IMR-90 (cell line): ENCODE results near the gene SMU1. TPM values are rescaled to one million over a fixed set of nuclear protein-coding genes. Genes with fewer than 3 reads are reported as not detected.

Experiments used
- ATAC-seq: fragments of 200-7000 bp; cut with Tn5 transposase; 2 replicates; pipeline ENCODE4 v1.9.1; 2020; ENCODE audit warnings: low read depth, mild to moderate bottlenecking, moderate library complexity
- BruUV-seq: library from RNA; stranded (reverse); fragments of 400-500 nt; replicated peaks from 2 replicates; lab custom pipeline; 2021; lab: Mats Ljungman, UMichigan
- CTCF ChIA-PET: fragments of 300-600 bp; formaldehyde crosslinking; extraction: SDS; loops from one replicate; lab custom pipeline; 2021; ENCODE audit warnings: antibody characterized with exemption; lab: Yijun Ruan, JAX
- POLR2A ChIA-PET: fragments of 300-600 bp; sonication (Branson Sonifier 250); formaldehyde crosslinking; loops from one replicate; lab custom pipeline; 2022; ENCODE audit warnings: antibody characterized with exemption; ENCODE audit not compliant: unreplicated experiment; lab: Charles Lee
- DNase-seq: peaks from one replicate; pipeline ENCODE4 v3.0.0; 2013
- H2AFZ ChIP-seq: replicated peaks from 2 replicates; pipeline ENCODE3; 2013; ENCODE audit warnings: low read length, mild to moderate bottlenecking; ENCODE audit not compliant: poor library complexity
- H2AK5ac ChIP-seq: 2 replicates; pipeline ENCODE4 v1.6.1; 2013; ENCODE audit warnings: low read depth, low read length, inconsistent platforms
- H2AK9ac ChIP-seq: replicated peaks from 2 replicates; pipeline ENCODE3; 2013; ENCODE audit warnings: mild to moderate bottlenecking, low read depth, low read length, moderate library complexity; ENCODE audit not compliant: poor library complexity
- H2BK120ac ChIP-seq: 2 replicates; pipeline ENCODE4 v1.6.1; 2013; ENCODE audit warnings: low read depth, low read length, inconsistent platforms
- H2BK15ac ChIP-seq: 3 replicates; pipeline ENCODE4 v1.6.1; 2013; ENCODE audit warnings: low read depth, low read length, inconsistent platforms
- H2BK20ac ChIP-seq: 2 replicates; pipeline ENCODE4 v1.6.1; 2013; ENCODE audit warnings: low read depth, mild to moderate bottlenecking, inconsistent platforms, low read length, moderate library complexity
- H2BK5ac ChIP-seq: 2 replicates; pipeline ENCODE4 v1.6.1; 2013; ENCODE audit warnings: mild to moderate bottlenecking, low read depth, low read length, inconsistent platforms; ENCODE audit not compliant: poor library complexity, severe bottlenecking
- H3K14ac ChIP-seq: replicated peaks from 2 replicates; pipeline ENCODE4 v1.6.1; 2013; ENCODE audit warnings: low read depth, low read length, inconsistent platforms
- H3K18ac ChIP-seq: 2 replicates; pipeline ENCODE4 v1.6.1; 2013; ENCODE audit warnings: low read depth, low read length, control low read depth
- H3K23ac ChIP-seq: 2 replicates; pipeline ENCODE4 v1.6.1; 2013; ENCODE audit warnings: low read depth, low read length, inconsistent platforms
- H3K27ac ChIP-seq: 2 replicates; pipeline ENCODE4 v1.5.1; 2013; ENCODE audit warnings: mild to moderate bottlenecking, control low read depth, low read length; ENCODE audit not compliant: insufficient read depth
- H3K27me3 ChIP-seq: 2 replicates; pipeline ENCODE4 v1.6.1; 2013; ENCODE audit warnings: low read length; ENCODE audit not compliant: control insufficient read depth, insufficient read depth
- H3K36me3 ChIP-seq: 2 replicates; pipeline ENCODE4 v1.6.1; 2013; ENCODE audit warnings: low read length, mixed read lengths; ENCODE audit not compliant: control insufficient read depth, insufficient read depth
- H3K4ac ChIP-seq: 2 replicates; pipeline ENCODE4 v1.6.1; 2013; ENCODE audit warnings: low read depth, low read length, inconsistent platforms
- H3K4me1 ChIP-seq: 2 replicates; pipeline ENCODE4 v1.6.1; 2013; ENCODE audit warnings: low read length, mixed read lengths; ENCODE audit not compliant: control insufficient read depth, insufficient read depth
- H3K4me2 ChIP-seq: 2 replicates; pipeline ENCODE4 v1.6.1; 2013; ENCODE audit warnings: low read depth, mild to moderate bottlenecking, control low read depth, low read length, moderate library complexity
- H3K4me3 ChIP-seq: 2 replicates; pipeline ENCODE4 v1.5.1; 2013; ENCODE audit warnings: low read depth, mild to moderate bottlenecking, control low read depth, low read length, moderate library complexity; ENCODE audit not compliant: insufficient read depth
- H3K56ac ChIP-seq: 2 replicates; pipeline ENCODE4 v1.6.1; 2013; ENCODE audit warnings: low read length, inconsistent platforms; ENCODE audit not compliant: insufficient read depth; ENCODE audit errors: extremely low read depth
- H3K79me1 ChIP-seq, 2 experiments: 2 replicates each; pipeline ENCODE4 v1.6.1; 2013; ENCODE audit warnings: low read length in 2 of 2, inconsistent platforms in 1 of 2, low read depth in 1 of 2
- H3K9ac ChIP-seq: 2 replicates; pipeline ENCODE4 v1.6.1; 2013; ENCODE audit warnings: low read depth, low read length, control low read depth
- H3K9me1 ChIP-seq: 2 replicates; pipeline ENCODE4 v1.6.1; 2013; ENCODE audit warnings: low read length, inconsistent platforms; ENCODE audit not compliant: insufficient read depth
- H3K9me3 ChIP-seq: 2 replicates; pipeline ENCODE4 v1.6.1; 2013; ENCODE audit warnings: low read length; ENCODE audit not compliant: control insufficient read depth, insufficient read depth
- H4K20me1 ChIP-seq: 2 replicates; pipeline ENCODE4 v1.6.1; 2013; ENCODE audit warnings: low read length, inconsistent platforms; ENCODE audit not compliant: insufficient read depth
- H4K5ac ChIP-seq: 2 replicates; pipeline ENCODE4 v1.6.1; 2013; ENCODE audit warnings: mild to moderate bottlenecking, low read depth, low read length, control low read depth
- H4K8ac ChIP-seq, 2 experiments: 2 replicates each; pipeline ENCODE4 v1.6.1; 2013; ENCODE audit warnings: low read depth in 2 of 2, low read length in 2 of 2, control low read depth in 1 of 2, inconsistent platforms in 1 of 2
- H4K91ac ChIP-seq: 2 replicates; pipeline ENCODE4 v1.6.1; 2013; ENCODE audit warnings: low read depth, low read length, inconsistent platforms; ENCODE audit not compliant: insufficient read depth
- CHD1 ChIP-seq: IDR thresholded peaks from 2 replicates; pipeline ENCODE4 v1.6.1; 2012; ENCODE audit warnings: low read depth, low read length, improper control_type of control experiment
- WGBS, 2 experiments: methylation state at CpG; one replicate each; pipeline versions ENCODE4 v1.1.5 to v1.1.7; 2013; ENCODE audit warnings: missing lambda C conversion rate in 2 of 2; ENCODE audit not compliant: insufficient read length in 1 of 2; ENCODE audit errors: extremely low coverage in 2 of 2; 5-methylcytosine and 5-hydroxymethylcytosine counted together
- dilution Hi-C: fragments of 300-500 bp; cut with HindIII; formaldehyde crosslinking; loops from one replicate; pipeline ENCODE4 v1.14.3; 2018; ENCODE audit warnings: low sequenced_read_pairs; ENCODE audit not compliant: unreplicated experiment
- in situ Hi-C: fragments of 300-500 bp; cut with MboI; formaldehyde crosslinking; loops from 3 replicates; pipeline ENCODE4 v1.14.3; 2019; ENCODE audit warnings: low sequenced_read_pairs, inconsistent platforms, mixed read lengths
- intact Hi-C: fragments of 100-400 bp; cut with micrococcal nuclease; formaldehyde crosslinking; loops from 2 replicates; pipeline ENCODE4 v1.10.0; 2022
- polyA plus RNA-seq, 3 experiments: library from polyadenylated mRNA; depleted of rRNA; stranded (reverse); fragments of >200 nt; gene quantifications; 2 replicates each; pipeline ENCODE4 v1.2.3, GENCODE V29; 2012; ENCODE audit warnings: low replicate concordance in 1 of 3
- total RNA-seq: library from RNA; depleted of rRNA; stranded (reverse); fragments of >200 nt; gene quantifications from 2 replicates; pipeline ENCODE4 v1.2.3, GENCODE V29; 2012
- TF ChIP-seq, protein P1 (sequence below): conservative IDR thresholded peaks from 2 replicates; pipeline ENCODE4 v1.5.1; 2012; ENCODE audit warnings: mild to moderate bottlenecking, low read depth, low read length, improper control_type of control experiment
- TF ChIP-seq, protein P2 (sequence below): fragments of 150-350 bp; IDR thresholded peaks from 2 replicates; pipeline ENCODE4 v1.6.1; 2017; ENCODE audit warnings: mild to moderate bottlenecking, antibody characterized with exemption, low read length, low read depth

SMU1 gene
- total and polyA plus RNA-seq, 2 of the 4 experiments (the other 2 are of a cell fraction), result 11.1 to 36.0 TPM

DNA sequence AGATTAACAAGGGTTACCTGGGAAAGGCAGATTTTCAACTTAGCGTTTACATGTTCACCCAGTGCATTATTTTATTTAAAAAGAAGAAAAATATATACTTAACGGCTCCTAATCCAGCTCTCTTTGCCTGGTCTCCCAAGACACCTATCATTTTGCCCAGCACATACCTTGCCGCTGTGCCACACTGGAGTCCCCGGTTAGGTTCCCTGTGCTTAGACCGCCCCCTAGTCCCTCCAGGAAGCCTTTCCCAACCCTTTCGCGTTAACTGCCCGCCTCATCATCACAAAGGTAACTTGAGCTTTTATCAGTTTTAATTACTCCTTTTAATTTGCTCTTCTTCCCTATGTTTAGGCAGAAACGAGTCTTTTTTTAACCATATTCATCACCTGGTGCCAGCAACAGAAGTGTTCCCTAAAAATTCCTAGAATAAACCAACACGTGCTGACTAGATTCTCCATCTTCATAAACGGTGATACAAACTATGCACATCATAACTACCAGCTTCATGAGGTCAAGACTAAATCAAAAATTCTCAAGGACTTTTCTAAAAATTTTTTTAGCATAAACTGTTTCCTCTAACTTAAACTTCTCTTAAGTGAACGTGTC, 31.7 kb downstream of the SMU1 start:
- no peaks in the 10 kb centered on the region for H4K20me1 ChIP-seq
- peak overlapping the region; percentile 36 to 89; a peak in 3 of 4 replicates for H4K8ac ChIP-seq
- H3K4me3 ChIP-seq, result peak overlapping the region; percentile 89
- intact Hi-C loops (no loop called here), dilution Hi-C loops (no loop called here), in situ Hi-C loops (no loop called here)
- no peak overlapping the region for H3K18ac ChIP-seq
- 0 out of 2 replicates have a peak overlapping the region, but pooled peaks have one; percentile 42 for H4K91ac ChIP-seq
- peak overlapping the region; percentile 43 for H2AK9ac ChIP-seq
- H2BK5ac ChIP-seq, result peak overlapping the region; percentile 83
- H3K9ac ChIP-seq, result peak overlapping the region; percentile 84
- peak overlapping the region; percentile 66; the same call in 1 of the 2 replicates for H4K5ac ChIP-seq
- peak overlapping the region; percentile 48; the same call in 1 of the 2 replicates for H2BK120ac ChIP-seq
- H3K9me3 ChIP-seq, result no peaks in the 10 kb centered on the region
- peak overlapping the region; percentile 81 for H3K4me2 ChIP-seq
- 0 out of 2 replicates have a peak overlapping the region, but pooled peaks have one; percentile 64 for H3K23ac ChIP-seq
- H3K27ac ChIP-seq, result peak overlapping the region; percentile 85
- ChIA-PET CTCF (interaction anchor here (1.4 kb wide), 1 partner anchor 18 kb away, joined by 4 read pairs; no protein-coding TSS in a partner anchor), POLR2A (no interaction called here)
- H3K79me1 ChIP-seq, result peaks cover 3 to 6% of the 10 kb centered on the region in 2 experiments; a peak in 2 of 4 replicates
- H2AFZ ChIP-seq, result peak overlapping the region; percentile 96
- 71% methylated on average over 5 of the region's 12 CpGs; no CpG with 5 or more reads in 1 of the 2 experiments for whole genome bisulfite sequencing, 2 experiments
- peaks cover 5% of the 10 kb centered on the region; the same call in 1 of the 2 replicates for H3K9me1 ChIP-seq
- H3K14ac ChIP-seq, result peak overlapping the region; percentile 51; the same call in 1 of the 2 replicates
- H2BK15ac ChIP-seq, result no peak overlapping the region
- TF ChIP-seq CHD1, result no peak
- TF ChIP-seq, protein P1, sequence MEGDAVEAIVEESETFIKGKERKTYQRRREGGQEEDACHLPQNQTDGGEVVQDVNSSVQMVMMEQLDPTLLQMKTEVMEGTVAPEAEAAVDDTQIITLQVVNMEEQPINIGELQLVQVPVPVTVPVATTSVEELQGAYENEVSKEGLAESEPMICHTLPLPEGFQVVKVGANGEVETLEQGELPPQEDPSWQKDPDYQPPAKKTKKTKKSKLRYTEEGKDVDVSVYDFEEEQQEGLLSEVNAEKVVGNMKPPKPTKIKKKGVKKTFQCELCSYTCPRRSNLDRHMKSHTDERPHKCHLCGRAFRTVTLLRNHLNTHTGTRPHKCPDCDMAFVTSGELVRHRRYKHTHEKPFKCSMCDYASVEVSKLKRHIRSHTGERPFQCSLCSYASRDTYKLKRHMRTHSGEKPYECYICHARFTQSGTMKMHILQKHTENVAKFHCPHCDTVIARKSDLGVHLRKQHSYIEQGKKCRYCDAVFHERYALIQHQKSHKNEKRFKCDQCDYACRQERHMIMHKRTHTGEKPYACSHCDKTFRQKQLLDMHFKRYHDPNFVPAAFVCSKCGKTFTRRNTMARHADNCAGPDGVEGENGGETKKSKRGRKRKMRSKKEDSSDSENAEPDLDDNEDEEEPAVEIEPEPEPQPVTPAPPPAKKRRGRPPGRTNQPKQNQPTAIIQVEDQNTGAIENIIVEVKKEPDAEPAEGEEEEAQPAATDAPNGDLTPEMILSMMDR, result 0 out of 2 replicates have a peak, but pooled peaks have one; percentile 18
- TF ChIP-seq, protein P2, sequence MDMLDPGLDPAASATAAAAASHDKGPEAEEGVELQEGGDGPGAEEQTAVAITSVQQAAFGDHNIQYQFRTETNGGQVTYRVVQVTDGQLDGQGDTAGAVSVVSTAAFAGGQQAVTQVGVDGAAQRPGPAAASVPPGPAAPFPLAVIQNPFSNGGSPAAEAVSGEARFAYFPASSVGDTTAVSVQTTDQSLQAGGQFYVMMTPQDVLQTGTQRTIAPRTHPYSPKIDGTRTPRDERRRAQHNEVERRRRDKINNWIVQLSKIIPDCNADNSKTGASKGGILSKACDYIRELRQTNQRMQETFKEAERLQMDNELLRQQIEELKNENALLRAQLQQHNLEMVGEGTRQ, result no peak
- no peak overlapping the region for H2BK20ac ChIP-seq
- DNase-seq (no peak), ATAC-seq (peak; percentile 18)
- H3K56ac ChIP-seq, result no peak overlapping the region
- H3K4me1 ChIP-seq, result no peaks in the 10 kb centered on the region
- H3K27me3 ChIP-seq, result no peaks in the 10 kb centered on the region
- H3K36me3 ChIP-seq, result peaks cover 14% of the 10 kb centered on the region
- H3K4ac ChIP-seq, result peak overlapping the region; percentile 71
- H2AK5ac ChIP-seq, result no peak overlapping the region
- no TSS peak for BruUV-seq
